ENCODE data around the gene FAM114A2. TPM values are rescaled to one million over a fixed set of nuclear protein-coding genes. Genes with fewer than 3 reads are reported as not detected.
A peak's percentile ranks its signal among the peaks of the same experiment; 100 is the strongest.

FAM114A2 gene
- polyA plus RNA-seq, 1 of the 3 experiments (the other 2 are of a cell fraction) = 9.0 TPM

DNA sequence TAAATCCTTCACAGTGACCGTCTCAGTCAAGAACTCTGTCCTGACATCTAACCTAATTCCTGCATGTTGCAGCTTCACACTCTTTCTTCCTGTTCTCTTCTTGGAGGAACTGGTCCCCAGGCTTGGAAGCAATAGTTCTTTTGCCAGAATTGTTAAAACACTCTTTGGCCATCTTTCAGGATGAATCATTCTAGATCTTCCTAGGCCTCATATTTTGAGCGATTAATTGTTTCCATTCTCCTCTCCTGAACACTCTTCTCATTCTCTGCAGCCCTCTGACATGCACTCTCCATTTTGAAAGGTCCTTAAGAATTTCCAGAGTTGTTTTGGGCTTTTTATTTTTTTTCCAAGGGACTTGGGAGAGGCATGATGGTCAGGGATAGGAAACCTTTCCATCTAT lies 85.8 kb downstream of the FAM114A2 start:
- Histone ChIP-seq H3K4me1 (ENCODE audit: control insufficient read depth in 1 of 2, insufficient read depth in 2 of 2, low read depth in 1 of 2, low read length in 1 of 2) (no peaks in the 10 kb centered on the region), H3K9me2 (no peaks in the 10 kb centered on the region), H3K27me3 (ENCODE audit: insufficient read depth) (no peaks in the 10 kb centered on the region), H3F3A (replicated peaks; ENCODE audit: insufficient read depth) (peaks cover 4% of the 10 kb centered on the region), H3K4me2 (no peak overlapping the region), H3K36me3 (replicated peaks in 1 of 2; ENCODE audit: control insufficient read depth in 1 of 2, insufficient read depth in 2 of 2, low read length in 1 of 2) (no peaks in the 10 kb centered on the region), H4K20me1 (ENCODE audit: insufficient read depth) (no peaks in the 10 kb centered on the region), H3K27ac (ENCODE audit: low read depth in 2 of 2, low read length in 1 of 2) (peak overlapping the region in 1 of 2 experiments; percentile 46; a peak in 2 of 4 replicates), H3K9me3 (no peaks in the 10 kb centered on the region), H3K79me2 (ENCODE audit: insufficient read depth) (no peaks in the 10 kb centered on the region), H2AFZ (ENCODE audit: low read depth) (peak overlapping the region; percentile 76), H3K4me3 (ENCODE audit: low read depth in 2 of 2, low read length in 1 of 2) (no peak overlapping the region), H3K9ac (no peak overlapping the region)
- DNase-seq = no peak
- CTCF ChIA-PET = interaction anchor here (1.8 to 7.5 kb wide), 2 partner anchors 12 to 14 kb away, joined by 5 to 56 read pairs; no protein-coding TSS in a partner anchor
- 67% methylated on average over 2 of the region's 2 CpGs for WGBS (ENCODE audit: low lambda C conversion rate)
- POLR2A ChIA-PET = no interaction called here
- TF ChIP-seq, protein P1, sequence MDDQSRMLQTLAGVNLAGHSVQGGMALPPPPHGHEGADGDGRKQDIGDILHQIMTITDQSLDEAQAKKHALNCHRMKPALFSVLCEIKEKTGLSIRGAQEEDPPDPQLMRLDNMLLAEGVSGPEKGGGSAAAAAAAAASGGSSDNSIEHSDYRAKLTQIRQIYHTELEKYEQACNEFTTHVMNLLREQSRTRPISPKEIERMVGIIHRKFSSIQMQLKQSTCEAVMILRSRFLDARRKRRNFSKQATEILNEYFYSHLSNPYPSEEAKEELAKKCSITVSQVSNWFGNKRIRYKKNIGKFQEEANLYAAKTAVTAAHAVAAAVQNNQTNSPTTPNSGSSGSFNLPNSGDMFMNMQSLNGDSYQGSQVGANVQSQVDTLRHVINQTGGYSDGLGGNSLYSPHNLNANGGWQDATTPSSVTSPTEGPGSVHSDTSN (IDR thresholded peaks at IDR 0.05) = peak; percentile 19
- no peak for TF ChIP-seq RXRA (IDR thresholded peaks at IDR 0.05; ENCODE audit: borderline replicate concordance, low read depth)
- TF ChIP-seq CHD2 (IDR thresholded peaks at IDR 0.05; ENCODE audit: low read length, partially characterized antibody) = no peak
- TF ChIP-seq YY1 (IDR thresholded peaks at IDR 0.05; ENCODE audit: low read depth) = 0 out of 2 replicates have a peak, but pooled peaks have one; percentile 7
- TF ChIP-seq FOSL2 (IDR thresholded peaks at IDR 0.05; ENCODE audit: borderline replicate concordance, low read depth) = peak; percentile 48; the same call in 1 of the 2 replicates
- TF ChIP-seq EZH2phosphoT487 (IDR thresholded peaks at IDR 0.05; ENCODE audit: borderline replicate concordance, low read depth) = no peak
- peak; percentile 65 for TF ChIP-seq TCF12 (IDR thresholded peaks at IDR 0.05)
- TF ChIP-seq TAF1 (IDR thresholded peaks at IDR 0.05; ENCODE audit: borderline replicate concordance, low read depth, low read length) = no peak
- no peak for TF ChIP-seq MEF2A (IDR thresholded peaks at IDR 0.05; ENCODE audit: borderline replicate concordance, low read depth)
- TF ChIP-seq JUND (IDR thresholded peaks at IDR 0.05) = peak; percentile 36; the same call in 1 of the 2 replicates
- TF ChIP-seq FOXJ3 (CRISPR knock-in tag; IDR thresholded peaks at IDR 0.05) = no peak
- no peak for TF ChIP-seq GATA2 (CRISPR knock-in tag; IDR thresholded peaks at IDR 0.05)
- TF ChIP-seq, protein P2, sequence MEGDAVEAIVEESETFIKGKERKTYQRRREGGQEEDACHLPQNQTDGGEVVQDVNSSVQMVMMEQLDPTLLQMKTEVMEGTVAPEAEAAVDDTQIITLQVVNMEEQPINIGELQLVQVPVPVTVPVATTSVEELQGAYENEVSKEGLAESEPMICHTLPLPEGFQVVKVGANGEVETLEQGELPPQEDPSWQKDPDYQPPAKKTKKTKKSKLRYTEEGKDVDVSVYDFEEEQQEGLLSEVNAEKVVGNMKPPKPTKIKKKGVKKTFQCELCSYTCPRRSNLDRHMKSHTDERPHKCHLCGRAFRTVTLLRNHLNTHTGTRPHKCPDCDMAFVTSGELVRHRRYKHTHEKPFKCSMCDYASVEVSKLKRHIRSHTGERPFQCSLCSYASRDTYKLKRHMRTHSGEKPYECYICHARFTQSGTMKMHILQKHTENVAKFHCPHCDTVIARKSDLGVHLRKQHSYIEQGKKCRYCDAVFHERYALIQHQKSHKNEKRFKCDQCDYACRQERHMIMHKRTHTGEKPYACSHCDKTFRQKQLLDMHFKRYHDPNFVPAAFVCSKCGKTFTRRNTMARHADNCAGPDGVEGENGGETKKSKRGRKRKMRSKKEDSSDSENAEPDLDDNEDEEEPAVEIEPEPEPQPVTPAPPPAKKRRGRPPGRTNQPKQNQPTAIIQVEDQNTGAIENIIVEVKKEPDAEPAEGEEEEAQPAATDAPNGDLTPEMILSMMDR (IDR thresholded peaks at IDR 0.05) = no peak
- TF ChIP-seq, protein P3, sequence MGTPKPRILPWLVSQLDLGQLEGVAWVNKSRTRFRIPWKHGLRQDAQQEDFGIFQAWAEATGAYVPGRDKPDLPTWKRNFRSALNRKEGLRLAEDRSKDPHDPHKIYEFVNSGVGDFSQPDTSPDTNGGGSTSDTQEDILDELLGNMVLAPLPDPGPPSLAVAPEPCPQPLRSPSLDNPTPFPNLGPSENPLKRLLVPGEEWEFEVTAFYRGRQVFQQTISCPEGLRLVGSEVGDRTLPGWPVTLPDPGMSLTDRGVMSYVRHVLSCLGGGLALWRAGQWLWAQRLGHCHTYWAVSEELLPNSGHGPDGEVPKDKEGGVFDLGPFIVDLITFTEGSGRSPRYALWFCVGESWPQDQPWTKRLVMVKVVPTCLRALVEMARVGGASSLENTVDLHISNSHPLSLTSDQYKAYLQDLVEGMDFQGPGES (IDR thresholded peaks at IDR 0.05; ENCODE audit: low read depth, low read length) = no peak
- TF ChIP-seq SIN3A (IDR thresholded peaks at IDR 0.05; ENCODE audit: borderline replicate concordance, low read depth, low read length) = no peak
- TF ChIP-seq GABPA (IDR thresholded peaks at IDR 0.05; ENCODE audit: low read depth) = no peak
- no peak for TF ChIP-seq RCOR1 (IDR thresholded peaks at IDR 0.05; ENCODE audit: low read length)
- no peak for TF ChIP-seq SMC3 (IDR thresholded peaks at IDR 0.05; ENCODE audit: low read depth, low read length)
- no peak for TF ChIP-seq RFX5 (IDR thresholded peaks at IDR 0.05; ENCODE audit: low read length)
- TF ChIP-seq, protein P4, sequence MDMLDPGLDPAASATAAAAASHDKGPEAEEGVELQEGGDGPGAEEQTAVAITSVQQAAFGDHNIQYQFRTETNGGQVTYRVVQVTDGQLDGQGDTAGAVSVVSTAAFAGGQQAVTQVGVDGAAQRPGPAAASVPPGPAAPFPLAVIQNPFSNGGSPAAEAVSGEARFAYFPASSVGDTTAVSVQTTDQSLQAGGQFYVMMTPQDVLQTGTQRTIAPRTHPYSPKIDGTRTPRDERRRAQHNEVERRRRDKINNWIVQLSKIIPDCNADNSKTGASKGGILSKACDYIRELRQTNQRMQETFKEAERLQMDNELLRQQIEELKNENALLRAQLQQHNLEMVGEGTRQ (IDR thresholded peaks at IDR 0.05; ENCODE audit: borderline replicate concordance, low read depth, low read length) = no peak
- no peak for TF ChIP-seq TEAD4 (IDR thresholded peaks at IDR 0.05; ENCODE audit: borderline replicate concordance, insufficient read depth)
- TF ChIP-seq, protein P5, sequence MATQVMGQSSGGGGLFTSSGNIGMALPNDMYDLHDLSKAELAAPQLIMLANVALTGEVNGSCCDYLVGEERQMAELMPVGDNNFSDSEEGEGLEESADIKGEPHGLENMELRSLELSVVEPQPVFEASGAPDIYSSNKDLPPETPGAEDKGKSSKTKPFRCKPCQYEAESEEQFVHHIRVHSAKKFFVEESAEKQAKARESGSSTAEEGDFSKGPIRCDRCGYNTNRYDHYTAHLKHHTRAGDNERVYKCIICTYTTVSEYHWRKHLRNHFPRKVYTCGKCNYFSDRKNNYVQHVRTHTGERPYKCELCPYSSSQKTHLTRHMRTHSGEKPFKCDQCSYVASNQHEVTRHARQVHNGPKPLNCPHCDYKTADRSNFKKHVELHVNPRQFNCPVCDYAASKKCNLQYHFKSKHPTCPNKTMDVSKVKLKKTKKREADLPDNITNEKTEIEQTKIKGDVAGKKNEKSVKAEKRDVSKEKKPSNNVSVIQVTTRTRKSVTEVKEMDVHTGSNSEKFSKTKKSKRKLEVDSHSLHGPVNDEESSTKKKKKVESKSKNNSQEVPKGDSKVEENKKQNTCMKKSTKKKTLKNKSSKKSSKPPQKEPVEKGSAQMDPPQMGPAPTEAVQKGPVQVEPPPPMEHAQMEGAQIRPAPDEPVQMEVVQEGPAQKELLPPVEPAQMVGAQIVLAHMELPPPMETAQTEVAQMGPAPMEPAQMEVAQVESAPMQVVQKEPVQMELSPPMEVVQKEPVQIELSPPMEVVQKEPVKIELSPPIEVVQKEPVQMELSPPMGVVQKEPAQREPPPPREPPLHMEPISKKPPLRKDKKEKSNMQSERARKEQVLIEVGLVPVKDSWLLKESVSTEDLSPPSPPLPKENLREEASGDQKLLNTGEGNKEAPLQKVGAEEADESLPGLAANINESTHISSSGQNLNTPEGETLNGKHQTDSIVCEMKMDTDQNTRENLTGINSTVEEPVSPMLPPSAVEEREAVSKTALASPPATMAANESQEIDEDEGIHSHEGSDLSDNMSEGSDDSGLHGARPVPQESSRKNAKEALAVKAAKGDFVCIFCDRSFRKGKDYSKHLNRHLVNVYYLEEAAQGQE (IDR thresholded peaks at IDR 0.05; ENCODE audit: low read depth, low read length) = no peak
- TF ChIP-seq RAD21 (IDR thresholded peaks at IDR 0.05; ENCODE audit: low read length) = no peak
- TF ChIP-seq, protein P6, sequence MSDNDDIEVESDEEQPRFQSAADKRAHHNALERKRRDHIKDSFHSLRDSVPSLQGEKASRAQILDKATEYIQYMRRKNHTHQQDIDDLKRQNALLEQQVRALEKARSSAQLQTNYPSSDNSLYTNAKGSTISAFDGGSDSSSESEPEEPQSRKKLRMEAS (IDR thresholded peaks at IDR 0.05; ENCODE audit: low read depth) = no peak; the same call in 1 of the 2 replicates
- TF ChIP-seq, protein P7, sequence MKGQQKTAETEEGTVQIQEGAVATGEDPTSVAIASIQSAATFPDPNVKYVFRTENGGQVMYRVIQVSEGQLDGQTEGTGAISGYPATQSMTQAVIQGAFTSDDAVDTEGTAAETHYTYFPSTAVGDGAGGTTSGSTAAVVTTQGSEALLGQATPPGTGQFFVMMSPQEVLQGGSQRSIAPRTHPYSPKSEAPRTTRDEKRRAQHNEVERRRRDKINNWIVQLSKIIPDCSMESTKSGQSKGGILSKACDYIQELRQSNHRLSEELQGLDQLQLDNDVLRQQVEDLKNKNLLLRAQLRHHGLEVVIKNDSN (IDR thresholded peaks at IDR 0.05; ENCODE audit: borderline replicate concordance, low read depth) = no peak

Measured in SK-N-SH (cell line).